GM13977 (cell line): Measurements from ENCODE around the gene GRIK5.
"Not testable (repeated sequence)": the region's sequence is repeated elsewhere in the genome, so short reads cannot be mapped to it uniquely, and the experiment has no call there.

ENCODE experiments used
- DNase-seq: peaks from one replicate; pipeline ENCODE4 v3.0.0; 2012; ENCODE audit warnings: low spot score
- in situ Hi-C: fragments of 300-500 bp; cut with MboI; formaldehyde crosslinking; loops from one replicate; pipeline ENCODE4 v1.12.0; 2022; ENCODE audit warnings: low sequenced_read_pairs, low pct_unique_long_range_greater_than_20kb, mixed read lengths, inconsistent platforms; ENCODE audit not compliant: unreplicated experiment
- TF ChIP-seq, protein P1 (sequence below): IDR thresholded peaks from 2 replicates; pipeline ENCODE4 v1.5.1; 2012; ENCODE audit warnings: mild to moderate bottlenecking, control low read depth; ENCODE audit not compliant: insufficient read depth; ENCODE audit errors: extremely low read depth, missing control alignments

Gene GRIK5

GRCh38 chr19:42052241-42052863 lies 17.7 kb downstream of the GRIK5 start:
- DNase-seq: no peak
- TF ChIP-seq, protein P1, sequence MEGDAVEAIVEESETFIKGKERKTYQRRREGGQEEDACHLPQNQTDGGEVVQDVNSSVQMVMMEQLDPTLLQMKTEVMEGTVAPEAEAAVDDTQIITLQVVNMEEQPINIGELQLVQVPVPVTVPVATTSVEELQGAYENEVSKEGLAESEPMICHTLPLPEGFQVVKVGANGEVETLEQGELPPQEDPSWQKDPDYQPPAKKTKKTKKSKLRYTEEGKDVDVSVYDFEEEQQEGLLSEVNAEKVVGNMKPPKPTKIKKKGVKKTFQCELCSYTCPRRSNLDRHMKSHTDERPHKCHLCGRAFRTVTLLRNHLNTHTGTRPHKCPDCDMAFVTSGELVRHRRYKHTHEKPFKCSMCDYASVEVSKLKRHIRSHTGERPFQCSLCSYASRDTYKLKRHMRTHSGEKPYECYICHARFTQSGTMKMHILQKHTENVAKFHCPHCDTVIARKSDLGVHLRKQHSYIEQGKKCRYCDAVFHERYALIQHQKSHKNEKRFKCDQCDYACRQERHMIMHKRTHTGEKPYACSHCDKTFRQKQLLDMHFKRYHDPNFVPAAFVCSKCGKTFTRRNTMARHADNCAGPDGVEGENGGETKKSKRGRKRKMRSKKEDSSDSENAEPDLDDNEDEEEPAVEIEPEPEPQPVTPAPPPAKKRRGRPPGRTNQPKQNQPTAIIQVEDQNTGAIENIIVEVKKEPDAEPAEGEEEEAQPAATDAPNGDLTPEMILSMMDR: no peak
- in situ Hi-C loops: no loop called here

DNA sequence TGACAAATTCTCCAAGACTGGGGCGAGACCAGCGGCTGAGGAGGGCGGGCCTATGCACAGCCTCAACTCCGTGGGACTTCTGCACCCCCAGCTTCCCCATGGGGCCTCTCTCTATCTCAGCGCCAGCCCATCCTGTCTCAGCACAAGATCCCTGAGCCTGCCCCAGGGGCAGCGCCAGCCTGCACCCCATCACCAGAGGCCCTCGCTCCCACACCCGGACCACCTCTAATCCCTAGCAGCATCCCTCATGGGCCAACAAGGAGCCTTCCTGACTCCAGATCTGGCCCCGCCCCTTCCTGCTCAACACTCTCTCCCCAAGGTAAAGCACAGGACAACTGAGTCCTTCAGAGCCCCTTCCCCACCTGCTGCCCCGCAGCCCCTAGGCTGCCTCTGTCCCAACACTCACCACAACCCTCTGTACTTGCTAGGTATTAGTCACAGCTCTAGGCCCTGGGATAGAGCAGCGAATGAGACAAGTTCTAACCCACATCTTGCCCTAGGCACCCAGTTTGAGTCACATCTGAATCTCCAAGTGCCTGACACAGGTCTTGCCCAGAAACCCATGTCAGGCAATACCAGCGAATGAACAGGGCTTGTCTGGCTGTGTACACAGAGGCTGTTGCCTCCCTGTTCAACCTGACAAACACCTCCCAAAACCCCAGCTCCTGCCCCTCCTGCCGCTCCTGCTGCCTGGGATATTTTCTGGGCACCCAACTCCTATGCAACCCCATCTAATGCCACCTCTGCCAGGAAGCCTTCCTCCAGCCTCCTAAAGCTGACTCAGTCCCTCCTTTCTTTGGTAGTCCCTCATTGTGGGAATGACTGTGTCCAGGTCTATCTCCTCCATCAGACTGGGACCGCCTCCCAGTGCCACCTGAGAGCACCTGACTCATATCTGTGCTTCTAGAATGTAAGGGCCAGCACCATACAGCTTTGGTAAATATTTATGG lies 18.6 kb downstream of the GRIK5 start:
- in situ Hi-C loops: no loop called here

GRCh38 chr19:42048992-42049391 lies 21.0 kb downstream of the GRIK5 start:
- TF ChIP-seq, protein P1: no peak
- in situ Hi-C loops: no loop called here
- DNase-seq: no peak

More for the DNA sequence above, 18.6 kb downstream of the GRIK5 start:
- DNase-seq: no peak
- TF ChIP-seq, protein P1: no peak

- DNase-seq: no peak
- TF ChIP-seq, protein P1: no peak
- in situ Hi-C loops: no loop called here
These were observed 24.4 kb downstream of the GRIK5 start for GRCh38 chr19:42045575-42045974.

DNA sequence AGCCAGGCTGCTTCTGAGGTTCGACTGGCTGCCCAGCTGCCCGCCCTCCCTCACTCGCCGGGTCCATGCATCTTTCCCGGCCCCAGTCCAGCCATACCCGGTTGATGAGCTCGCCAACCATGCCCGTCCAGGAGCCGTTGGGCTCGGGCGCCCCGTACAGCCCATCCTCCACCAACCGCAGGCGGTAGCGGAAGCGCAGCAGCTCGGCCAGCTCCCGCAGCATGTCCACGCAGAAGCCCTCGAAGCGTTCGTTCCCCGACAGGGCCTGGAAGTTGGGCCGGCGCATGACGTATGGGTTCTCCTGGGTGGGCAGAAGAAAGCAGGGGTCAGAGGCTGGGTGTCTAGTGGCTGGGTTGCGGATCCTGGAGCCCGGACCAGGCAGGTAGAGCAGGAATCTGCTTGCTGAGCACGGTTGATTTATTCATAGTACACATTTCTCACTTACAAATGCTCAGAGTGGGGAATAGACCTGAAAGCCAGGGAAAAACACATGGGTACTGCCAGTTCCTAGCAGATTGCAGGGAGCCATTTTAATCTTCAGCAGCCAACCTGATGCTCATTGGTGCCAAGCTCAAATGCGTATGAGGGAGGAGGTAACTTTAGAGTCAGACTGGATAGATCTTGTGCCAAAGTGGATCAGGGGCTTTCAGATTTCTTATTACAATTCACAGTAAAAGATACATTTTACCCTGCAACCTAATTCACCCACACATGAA lies 27.4 kb downstream of the GRIK5 start:
- in situ Hi-C loops: no loop called here
- TF ChIP-seq, protein P1: no peak
- DNase-seq: no peak

- in situ Hi-C loops, DNase-seq: not testable (repeated sequence)
These were observed 29.5 kb downstream of the GRIK5 start for GRCh38 chr19:42040491-42040890.

DNA sequence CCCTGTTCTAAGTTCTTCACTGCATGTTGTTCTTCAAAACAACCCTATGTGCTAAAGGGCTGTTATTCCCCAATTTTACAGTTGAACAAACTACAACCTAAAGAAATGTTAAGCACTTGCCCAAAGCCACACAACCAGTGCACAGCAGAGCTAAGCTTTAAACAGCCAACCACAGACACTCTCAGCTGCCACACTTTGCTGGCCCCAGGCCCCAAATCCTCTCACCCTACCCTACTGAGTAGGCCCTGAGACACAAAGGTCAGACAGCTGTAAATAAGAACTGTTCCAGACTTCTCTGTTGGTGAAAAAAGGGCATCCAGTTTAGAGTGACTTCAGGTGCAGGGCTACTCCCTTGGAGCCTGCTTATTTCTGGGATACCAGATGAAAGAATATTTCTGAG lies 30.0 kb downstream of the GRIK5 start:
- DNase-seq: no peak
- in situ Hi-C loops: no loop called here
- TF ChIP-seq, protein P1: no peak
